Measurements from ENCODE around the gene CSGALNACT2. TPM values are rescaled to one million over a fixed set of nuclear protein-coding genes. Genes with fewer than 3 reads are reported as not detected.

The CSGALNACT2 gene
- total RNA-seq, 1 experiment from 2014 or later: 6.4 TPM

GRCh38 chr10:43130770-43131171 is 7.5 kb upstream of the CSGALNACT2 start:
- BruUV-seq (replicated peaks): no TSS peak
- no peaks in the 10 kb centered on the region for H3K4me1 Mint-ChIP-seq (ENCODE audit: low read depth, unreplicated experiment)
- no peaks in the 10 kb centered on the region for H3K36me3 Mint-ChIP-seq (ENCODE audit: insufficient read depth, unreplicated experiment)
- no peak overlapping the region for H3K4me3 ChIP-seq (ENCODE audit: low read depth, low read length)
- H3K4me1 ChIP-seq: no peaks in the 10 kb centered on the region
- DNase-seq: no peak
- CTCF ChIA-PET: no interaction called here
- no peaks in the 10 kb centered on the region for H3K9me3 ChIP-seq
- H3K36me3 ChIP-seq (ENCODE audit: control insufficient read depth, insufficient read depth, low read length): no peaks in the 10 kb centered on the region
- H3K27ac Mint-ChIP-seq (ENCODE audit: unreplicated experiment): no peak overlapping the region
- POLR2A ChIA-PET: no interaction called here
- TF ChIP-seq CTCF (IDR thresholded peaks at IDR 0.05; ENCODE audit: insufficient read depth in 1 of 2, low read depth in 1 of 2, low read length in 1 of 2, severe bottlenecking in 1 of 2, unreplicated experiment in 1 of 2): no peak
- peaks cover 3% of the 10 kb centered on the region for H3K27me3 ChIP-seq (replicated peaks; ENCODE audit: control insufficient read depth, insufficient read depth, low read length)
- intact Hi-C loops (cut with micrococcal nuclease; ENCODE audit: unreplicated experiment): no loop called here
- H3K4me3 Mint-ChIP-seq (ENCODE audit: unreplicated experiment): no peak overlapping the region
- H3K9me3 Mint-ChIP-seq (ENCODE audit: unreplicated experiment): no peaks in the 10 kb centered on the region
- H3K27me3 Mint-ChIP-seq (ENCODE audit: insufficient read depth, unreplicated experiment): peaks cover 24% of the 10 kb centered on the region

GRCh38 chr10:43131256-43131655 is 7.0 kb upstream of the CSGALNACT2 start:
- Histone ChIP-seq H3K9me3 (no peaks in the 10 kb centered on the region), H3K4me1 (no peaks in the 10 kb centered on the region), H3K4me3 (ENCODE audit: low read depth, low read length) (no peak overlapping the region), H3K36me3 (ENCODE audit: control insufficient read depth, insufficient read depth, low read length) (no peaks in the 10 kb centered on the region), H3K27me3 (replicated peaks; ENCODE audit: control insufficient read depth, insufficient read depth, low read length) (peaks cover 3% of the 10 kb centered on the region)
- CTCF ChIA-PET: no interaction called here
- no peaks in the 10 kb centered on the region for H3K9me3 Mint-ChIP-seq (ENCODE audit: unreplicated experiment)
- BruUV-seq (replicated peaks): no TSS peak
- H3K4me1 Mint-ChIP-seq (ENCODE audit: low read depth, unreplicated experiment): no peaks in the 10 kb centered on the region
- no peak for TF ChIP-seq CTCF (IDR thresholded peaks at IDR 0.05; ENCODE audit: insufficient read depth in 1 of 2, low read depth in 1 of 2, low read length in 1 of 2, severe bottlenecking in 1 of 2, unreplicated experiment in 1 of 2)
- no peak overlapping the region for H3K27ac Mint-ChIP-seq (ENCODE audit: unreplicated experiment)
- H3K4me3 Mint-ChIP-seq (ENCODE audit: unreplicated experiment): no peak overlapping the region
- H3K36me3 Mint-ChIP-seq (ENCODE audit: insufficient read depth, unreplicated experiment): no peaks in the 10 kb centered on the region
- POLR2A ChIA-PET: no interaction called here
- DNase-seq: no peak
- intact Hi-C loops (cut with micrococcal nuclease; ENCODE audit: unreplicated experiment): no loop called here
- H3K27me3 Mint-ChIP-seq (ENCODE audit: insufficient read depth, unreplicated experiment): peaks cover 24% of the 10 kb centered on the region

- H3K4me1 ChIP-seq: no peaks in the 10 kb centered on the region
- H3K27me3 Mint-ChIP-seq (ENCODE audit: insufficient read depth, unreplicated experiment): peaks cover 21% of the 10 kb centered on the region
- no peaks in the 10 kb centered on the region for H3K36me3 ChIP-seq (ENCODE audit: control insufficient read depth, insufficient read depth, low read length)
- no peaks in the 10 kb centered on the region for H3K9me3 Mint-ChIP-seq (ENCODE audit: unreplicated experiment)
- no peaks in the 10 kb centered on the region for H3K9me3 ChIP-seq
- ChIA-PET POLR2A (no interaction called here), CTCF (no interaction called here)
- no peak overlapping the region for H3K4me3 ChIP-seq (ENCODE audit: low read depth, low read length)
- TF ChIP-seq CTCF (IDR thresholded peaks at IDR 0.05; ENCODE audit: insufficient read depth in 1 of 2, low read depth in 1 of 2, low read length in 1 of 2, severe bottlenecking in 1 of 2, unreplicated experiment in 1 of 2): no peak
- intact Hi-C loops (cut with micrococcal nuclease; ENCODE audit: unreplicated experiment): no loop called here
- H3K4me1 Mint-ChIP-seq (ENCODE audit: low read depth, unreplicated experiment): no peaks in the 10 kb centered on the region
- BruUV-seq (replicated peaks): no TSS peak
- peaks cover 3% of the 10 kb centered on the region for H3K27me3 ChIP-seq (replicated peaks; ENCODE audit: control insufficient read depth, insufficient read depth, low read length)
- H3K27ac Mint-ChIP-seq (ENCODE audit: unreplicated experiment): no peak overlapping the region
- DNase-seq: no peak
- no peak overlapping the region for H3K4me3 Mint-ChIP-seq (ENCODE audit: unreplicated experiment)
- no peaks in the 10 kb centered on the region for H3K36me3 Mint-ChIP-seq (ENCODE audit: insufficient read depth, unreplicated experiment)
Observed at GRCh38 chr10:43131906-43132305, 6.3 kb upstream of the CSGALNACT2 start.
